ENCODE results near the gene MED15.

The MED15 gene

GRCh38 chr22:20561882-20562281 lies 54.5 kb downstream of the MED15 start:
- no peak for TF ChIP-seq Cebpa-rat (IDR thresholded peaks at IDR 0.05)
- Histone ChIP-seq H3K9ac (no peak overlapping the region), H3K27ac (no peak overlapping the region), H3K36me3 (peaks cover 97% of the 10 kb centered on the region), H3K4me2 (no peak overlapping the region), H3K4me1 (peaks cover 16% of the 10 kb centered on the region), H4K20me1 (peaks cover 81% of the 10 kb centered on the region), H3K4me3 (no peak overlapping the region), H3K27me3 (no peaks in the 10 kb centered on the region), H3K9me3 (peaks cover 26% of the 10 kb centered on the region)

DNA sequence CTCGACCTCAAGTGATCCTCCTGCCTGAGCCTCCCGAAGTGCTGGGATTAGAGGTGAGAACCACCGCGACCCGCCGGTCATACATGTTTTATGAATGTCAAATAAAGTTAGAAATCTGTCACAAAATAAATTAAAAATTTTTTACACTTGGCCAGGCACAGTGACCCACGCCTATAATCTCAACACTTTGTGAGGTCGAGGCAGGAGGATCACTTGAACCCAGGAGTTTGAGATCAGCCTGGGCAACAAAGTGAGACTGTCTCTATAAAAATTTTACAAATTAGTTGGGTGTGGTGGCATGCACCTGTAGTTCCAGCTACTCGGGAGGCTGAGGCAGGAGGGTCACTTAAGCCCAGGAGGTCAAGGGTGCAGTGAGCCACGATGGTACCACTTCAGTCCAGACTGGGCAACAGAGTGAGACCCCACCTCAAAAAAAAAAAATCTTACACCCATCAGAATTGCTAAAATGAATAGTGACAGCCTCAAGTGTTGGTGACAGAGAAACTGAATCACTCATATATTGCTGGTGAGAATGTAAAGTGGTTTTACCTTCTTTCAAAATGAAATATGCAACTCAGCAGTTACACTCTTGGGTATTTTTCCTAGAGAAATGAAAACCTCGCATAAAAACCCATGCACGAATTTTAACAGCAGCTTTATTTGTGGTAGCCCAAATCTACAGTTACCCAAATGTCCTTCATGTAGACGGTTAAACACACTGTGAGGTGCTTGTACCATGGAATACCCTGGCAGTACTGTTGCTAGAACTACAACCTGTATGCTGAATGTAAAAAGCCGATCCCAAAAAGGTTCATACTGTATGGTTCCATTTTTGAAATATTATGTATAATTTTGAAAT lies 55.4 kb downstream of the MED15 start:
- Histone ChIP-seq H3K4me1 (peaks cover 16% of the 10 kb centered on the region), H3K9me3 (peaks cover 16% of the 10 kb centered on the region), H3K4me3 (no peak overlapping the region), H3K27me3 (no peaks in the 10 kb centered on the region), H3K27ac (no peak overlapping the region), H3K4me2 (no peak overlapping the region), H4K20me1 (peaks cover 81% of the 10 kb centered on the region), H3K36me3 (peaks cover 97% of the 10 kb centered on the region), H3K9ac (no peak overlapping the region)
- TF ChIP-seq Cebpa-rat (IDR thresholded peaks at IDR 0.05): no peak

DNA sequence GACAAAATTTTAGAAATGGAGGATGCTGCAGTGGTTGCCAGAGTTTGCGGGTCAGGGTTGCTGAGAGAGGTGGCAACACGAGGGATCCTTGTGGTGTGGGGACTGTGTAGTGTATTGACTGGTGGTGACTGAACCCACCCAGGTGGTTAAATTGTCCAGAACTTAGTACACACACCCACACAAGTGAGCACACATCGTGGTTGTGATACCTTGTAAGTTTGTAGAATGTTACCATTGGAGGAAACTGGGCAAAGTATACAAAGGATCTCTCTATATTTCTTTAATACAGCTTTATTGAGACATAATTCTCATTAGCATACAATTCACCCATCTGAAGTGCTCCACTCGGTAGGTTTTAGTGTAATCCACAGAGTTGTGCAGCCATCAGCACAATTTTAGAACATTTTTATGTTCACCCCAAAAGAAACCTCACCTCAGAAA lies 56.1 kb downstream of the MED15 start:
- H3K4me1 ChIP-seq: peaks cover 22% of the 10 kb centered on the region
- H3K4me2 ChIP-seq: no peak overlapping the region
- peaks cover 9% of the 10 kb centered on the region for H3K9me3 ChIP-seq
- H4K20me1 ChIP-seq: peaks cover 81% of the 10 kb centered on the region
- H3K4me3 ChIP-seq: no peak overlapping the region
- TF ChIP-seq Cebpa-rat (IDR thresholded peaks at IDR 0.05): no peak
- no peak overlapping the region for H3K9ac ChIP-seq
- no peak overlapping the region for H3K27ac ChIP-seq
- H3K36me3 ChIP-seq: peaks cover 97% of the 10 kb centered on the region
- H3K27me3 ChIP-seq: no peaks in the 10 kb centered on the region

GRCh38 chr22:20563941-20564371 lies 56.5 kb downstream of the MED15 start:
- no peak for TF ChIP-seq Cebpa-rat (IDR thresholded peaks at IDR 0.05)
- H4K20me1 ChIP-seq: peaks cover 81% of the 10 kb centered on the region

GRCh38 chr22:20565079-20565734 lies 57.8 kb downstream of the MED15 start:
- Histone ChIP-seq H3K36me3 (peaks cover 97% of the 10 kb centered on the region), H3K4me3 (no peak overlapping the region), H3K4me2 (no peak overlapping the region), H3K27me3 (no peaks in the 10 kb centered on the region), H3K9me3 (no peaks in the 10 kb centered on the region), H3K9ac (no peak overlapping the region), H3K27ac (no peak overlapping the region), H3K4me1 (peaks cover 35% of the 10 kb centered on the region), H4K20me1 (peaks cover 83% of the 10 kb centered on the region)
- no peak for TF ChIP-seq Cebpa-rat (IDR thresholded peaks at IDR 0.05)

More at GRCh38 chr22:20563941-20564371, 56.5 kb downstream of the MED15 start:
- Histone ChIP-seq H3K9ac (no peak overlapping the region), H3K36me3 (peaks cover 97% of the 10 kb centered on the region), H3K4me1 (peaks cover 27% of the 10 kb centered on the region), H3K27me3 (no peaks in the 10 kb centered on the region), H3K9me3 (peaks cover 5% of the 10 kb centered on the region), H3K4me2 (no peak overlapping the region), H3K27ac (no peak overlapping the region), H3K4me3 (no peak overlapping the region)

- peaks cover 97% of the 10 kb centered on the region for H3K36me3 ChIP-seq
- TF ChIP-seq Cebpa-rat (IDR thresholded peaks at IDR 0.05): no peak
These were observed 58.4 kb downstream of the MED15 start for GRCh38 chr22:20565761-20566160.

GRCh38 chr22:20566420-20567260 lies 59.2 kb downstream of the MED15 start:
- no peaks in the 10 kb centered on the region for H3K9me3 ChIP-seq
- peaks cover 91% of the 10 kb centered on the region for H4K20me1 ChIP-seq
- no peak overlapping the region for H3K9ac ChIP-seq
- no peak overlapping the region for H3K4me3 ChIP-seq
- peaks cover 98% of the 10 kb centered on the region for H3K36me3 ChIP-seq
- no peak overlapping the region for H3K4me2 ChIP-seq
- H3K27me3 ChIP-seq: no peaks in the 10 kb centered on the region
- no peak overlapping the region for H3K27ac ChIP-seq
- peaks cover 35% of the 10 kb centered on the region for H3K4me1 ChIP-seq
- TF ChIP-seq Cebpa-rat (IDR thresholded peaks at IDR 0.05): no peak

More at GRCh38 chr22:20565761-20566160, 58.4 kb downstream of the MED15 start:
- no peak overlapping the region for H3K27ac ChIP-seq
- H3K4me3 ChIP-seq: no peak overlapping the region
- no peak overlapping the region for H3K4me2 ChIP-seq
- H3K4me1 ChIP-seq: peaks cover 35% of the 10 kb centered on the region
- H3K27me3 ChIP-seq: no peaks in the 10 kb centered on the region
- H4K20me1 ChIP-seq: peaks cover 82% of the 10 kb centered on the region
- H3K9me3 ChIP-seq: no peaks in the 10 kb centered on the region
- H3K9ac ChIP-seq: no peak overlapping the region

DNA sequence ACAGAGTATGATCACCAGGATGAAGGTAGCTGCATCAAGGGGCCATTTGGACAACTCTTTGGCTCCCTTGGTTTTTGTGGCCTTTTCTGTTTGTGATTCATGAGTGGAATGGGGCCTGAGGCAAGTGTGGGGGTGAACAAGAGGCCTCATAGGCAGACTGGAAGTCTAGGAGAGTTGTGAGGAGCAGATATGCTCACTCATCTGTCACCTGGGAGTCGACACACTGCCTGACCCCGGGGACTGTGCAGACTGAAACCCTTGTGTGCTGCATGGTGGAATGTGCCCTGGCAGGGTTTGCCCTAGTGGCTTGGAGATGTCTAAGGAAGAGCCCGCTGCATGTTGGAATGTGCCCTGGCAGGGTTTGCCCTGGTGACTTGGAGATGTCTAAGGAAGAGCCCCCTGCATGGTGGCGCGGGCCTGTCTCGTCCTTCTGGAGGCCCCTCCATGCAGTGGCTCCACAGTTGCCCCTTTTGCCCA lies 60.0 kb downstream of the MED15 start:
- no peak overlapping the region for H3K9ac ChIP-seq
- no peak overlapping the region for H3K27ac ChIP-seq
- H3K4me1 ChIP-seq: peaks cover 35% of the 10 kb centered on the region
- TF ChIP-seq Cebpa-rat (IDR thresholded peaks at IDR 0.05): no peak
- peak overlapping the region; percentile 13; the same call in 1 of the 2 replicates for H3K4me2 ChIP-seq
- no peaks in the 10 kb centered on the region for H3K27me3 ChIP-seq
- H3K4me3 ChIP-seq: no peak overlapping the region
- H3K36me3 ChIP-seq: peaks cover 99% of the 10 kb centered on the region
- no peaks in the 10 kb centered on the region for H3K9me3 ChIP-seq
- H4K20me1 ChIP-seq: peaks cover 99% of the 10 kb centered on the region

DNA sequence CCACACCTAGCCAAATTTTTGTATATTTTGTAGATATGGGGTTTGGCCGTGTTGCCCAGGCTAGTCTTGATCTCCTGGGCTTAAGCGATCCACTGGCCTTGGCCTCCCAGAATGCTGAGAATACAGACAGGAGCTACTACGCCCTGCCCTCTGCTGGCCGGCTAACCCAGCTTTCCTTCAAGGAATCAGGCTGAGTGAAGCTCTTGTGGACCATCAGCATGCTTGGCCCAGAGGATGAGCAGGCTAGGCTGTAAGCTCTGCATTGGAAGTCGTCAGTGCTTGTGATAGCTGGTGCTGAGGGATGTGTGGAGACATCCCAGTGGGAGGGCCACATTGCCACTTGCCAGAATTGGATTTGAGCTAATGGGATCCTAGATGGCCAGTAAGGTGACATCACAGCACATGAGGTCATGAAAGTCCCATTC lies 60.6 kb downstream of the MED15 start:
- peak overlapping the region; percentile 54 for H3K4me2 ChIP-seq
- no peaks in the 10 kb centered on the region for H3K27me3 ChIP-seq
- no peaks in the 10 kb centered on the region for H3K9me3 ChIP-seq
- no peak overlapping the region for H3K9ac ChIP-seq
- TF ChIP-seq Cebpa-rat (IDR thresholded peaks at IDR 0.05): no peak
- peaks cover 35% of the 10 kb centered on the region for H3K4me1 ChIP-seq
- peaks cover 99% of the 10 kb centered on the region for H4K20me1 ChIP-seq
- H3K4me3 ChIP-seq: no peak overlapping the region
- H3K36me3 ChIP-seq: peaks cover 99% of the 10 kb centered on the region
- no peak overlapping the region for H3K27ac ChIP-seq

Measured in BLaER1 (cell line).